A549 treated with CpdA at 1 μM for 4 hours (cell line): ENCODE measurements around the gene ARMC3. TPM values are rescaled to one million over a fixed set of nuclear protein-coding genes. Genes with fewer than 3 reads are reported as not detected.

Source experiments
- total RNA-seq: library from RNA; stranded (reverse); fragments of 200-300 nt; extraction: Qiagen RNA extraction; gene quantifications from 5 replicates; pipeline ENCODE4 v1.2.3, GENCODE V29; 2022; ENCODE audit warnings: low read depth

The ARMC3 gene
- total RNA-seq = 0.31 to 1.0 TPM (median 0.53 TPM) in 5 replicates

GRCh38 chr10:22927661-22928403 is at the start of gene ARMC3:
Gene ARMC3 (plus strand): TSS chr10:22928053. CDS start chr10:22931997, 3,944 bp downstream.

Other genes with a start within 250 kb of the ARMC3 start
- 21.6 to 38.7 TPM (median 23.2 TPM) in 5 replicates for gene PIP4K2A, start 213.5 kb upstream of the ARMC3 start, total RNA-seq
- gene MSRB2, start 167.5 kb downstream of the ARMC3 start, total RNA-seq = 9.0 to 18.3 TPM (median 16.7 TPM) in 5 replicates